Memory B cell (primary cell): ENCODE results near the gene TBCK.
A peak's percentile ranks its signal among the peaks of the same experiment; 100 is the strongest.

Source experiments
- ATAC-seq: fragments of 150-1000 bp; cut with Tn5 transposase; 2 replicates; pipeline ENCODE4 v1.10.0; 2021; ENCODE audit warnings: low read depth, mild to moderate bottlenecking, moderate library complexity
- DNase-seq, 2 donors: peaks; one replicate each; pipeline ENCODE4 v3.0.0; 2022; ENCODE audit warnings: low spot score in 2 of 2
- H3K27ac Mint-ChIP-seq: one replicate; pipeline ENCODE4 v1.8.0; 2022; ENCODE audit warnings: mild to moderate bottlenecking, moderate library complexity, mixed read lengths
- H3K27me3 Mint-ChIP-seq: one replicate; pipeline ENCODE4 v1.8.0; 2022; ENCODE audit warnings: mixed read lengths
- H3K36me3 Mint-ChIP-seq: one replicate; pipeline ENCODE4 v1.8.0; 2022; ENCODE audit warnings: mild to moderate bottlenecking, mixed read lengths
- H3K4me1 Mint-ChIP-seq: one replicate; pipeline ENCODE4 v1.8.0; 2022; ENCODE audit warnings: mixed read lengths
- H3K4me3 Mint-ChIP-seq: one replicate; pipeline ENCODE4 v1.8.0; 2022; ENCODE audit warnings: mild to moderate bottlenecking, moderate library complexity, mixed read lengths
- H3K9me3 Mint-ChIP-seq: one replicate; pipeline ENCODE4 v1.8.0; 2022; ENCODE audit warnings: mixed read lengths

TBCK gene

DNA sequence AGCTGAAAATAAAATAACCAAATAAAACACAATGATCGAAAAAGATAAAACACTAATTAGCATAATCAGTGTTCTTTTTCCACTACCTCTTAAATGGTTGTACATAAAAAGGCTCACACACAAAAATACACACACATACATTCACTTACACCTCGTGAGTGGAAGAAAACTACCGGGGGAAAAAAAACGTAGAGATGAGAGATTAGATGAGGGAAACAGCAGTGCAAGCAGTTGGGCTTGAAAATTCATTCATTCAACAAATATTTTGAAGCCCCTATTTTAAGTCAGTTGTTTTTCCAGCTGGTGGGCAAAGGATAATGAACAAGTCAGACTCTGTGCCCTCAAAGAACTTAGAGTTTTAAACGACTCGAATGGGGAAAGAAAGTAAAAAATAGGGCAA lies 1.0 kb downstream of the TBCK start:
- Mint-ChIP-seq H3K27me3 (no peaks in the 10 kb centered on the region), H3K27ac (no peak overlapping the region), H3K9me3 (no peaks in the 10 kb centered on the region), H3K4me3 (peak overlapping the region; percentile 80), H3K4me1 (peaks cover 21% of the 10 kb centered on the region), H3K36me3 (peaks cover under 1% of the 10 kb centered on the region)
- ATAC-seq (no peak), DNase-seq (no peak)

DNA sequence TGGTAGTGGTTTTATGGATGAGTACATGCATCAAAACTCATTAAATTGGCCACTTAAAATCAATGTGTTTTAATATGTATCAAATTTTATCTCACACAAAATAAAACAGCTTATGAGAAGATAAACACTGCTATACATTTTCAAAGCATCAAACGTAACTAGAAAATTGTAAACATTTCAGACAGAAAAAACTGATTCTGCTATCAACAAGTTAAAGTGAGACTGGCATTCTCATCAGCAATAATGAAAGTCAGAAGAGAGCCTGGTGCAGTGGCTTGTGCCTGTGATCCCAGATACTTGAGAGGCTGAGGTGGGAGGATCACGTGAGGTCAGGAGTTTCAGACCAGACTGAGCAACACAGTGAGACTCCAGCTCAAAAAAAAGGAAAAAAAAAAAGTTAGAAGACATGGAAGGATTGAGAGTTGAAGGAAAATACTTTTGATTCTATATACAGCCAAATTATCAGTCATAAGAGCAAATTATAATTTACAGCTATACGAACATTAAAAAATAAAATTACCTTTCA lies 2.9 kb downstream of the TBCK start:
- H3K36me3 Mint-ChIP-seq: peaks cover 3% of the 10 kb centered on the region
- ATAC-seq (no peak), DNase-seq (no peak)
- H3K9me3 Mint-ChIP-seq: no peaks in the 10 kb centered on the region
- H3K27me3 Mint-ChIP-seq: no peaks in the 10 kb centered on the region
- peak overlapping the region; percentile 51 for H3K4me3 Mint-ChIP-seq
- H3K4me1 Mint-ChIP-seq: peaks cover 16% of the 10 kb centered on the region
- peak overlapping the region; percentile 76 for H3K27ac Mint-ChIP-seq

DNA sequence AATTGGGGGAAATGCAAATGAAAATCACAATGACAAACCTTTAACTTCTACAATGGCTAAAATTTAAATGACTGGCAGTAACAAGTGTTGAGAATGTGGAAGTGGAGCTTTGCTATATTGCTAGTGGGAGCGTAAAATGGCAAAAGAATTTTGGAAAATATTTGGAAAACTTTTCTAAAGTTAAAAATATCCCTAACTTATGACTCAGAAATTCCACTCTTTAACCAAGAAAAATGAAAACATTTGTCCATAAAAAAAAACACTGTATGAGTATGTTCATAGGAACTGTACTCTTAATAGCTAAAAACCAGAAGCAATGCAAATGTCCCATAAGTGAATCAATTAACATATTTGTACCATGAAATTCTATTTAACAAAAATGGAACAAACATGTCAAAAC lies 3.6 kb downstream of the TBCK start:
- DNase-seq: no peak
- H3K4me1 Mint-ChIP-seq: peaks cover 16% of the 10 kb centered on the region
- H3K36me3 Mint-ChIP-seq: peaks cover 3% of the 10 kb centered on the region
- no peak overlapping the region for H3K27ac Mint-ChIP-seq
- H3K27me3 Mint-ChIP-seq: no peaks in the 10 kb centered on the region
- no peak for ATAC-seq
- no peaks in the 10 kb centered on the region for H3K9me3 Mint-ChIP-seq
- H3K4me3 Mint-ChIP-seq: no peak overlapping the region

DNA sequence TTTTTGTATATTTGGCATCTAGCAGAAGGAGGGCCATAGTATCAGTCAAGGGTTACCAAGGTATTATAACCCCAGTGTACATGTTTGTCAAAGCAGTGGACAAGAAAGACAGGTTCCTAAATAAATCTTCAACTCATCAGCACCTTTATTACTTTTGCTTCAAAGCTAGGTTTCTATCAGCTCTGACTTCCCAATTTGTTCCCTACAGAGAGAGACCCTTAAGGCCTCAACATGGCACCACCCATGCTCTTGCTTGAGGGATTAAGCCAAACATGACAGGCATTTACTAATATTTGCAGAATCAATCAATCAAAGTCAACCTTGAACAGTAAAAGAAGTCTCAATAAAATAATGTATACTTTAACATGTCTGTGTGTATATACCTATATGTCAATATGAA lies 9.4 kb downstream of the TBCK start:
- Mint-ChIP-seq H3K9me3 (no peaks in the 10 kb centered on the region), H3K27ac (no peak overlapping the region), H3K36me3 (peaks cover 14% of the 10 kb centered on the region), H3K4me3 (no peak overlapping the region), H3K27me3 (no peaks in the 10 kb centered on the region), H3K4me1 (peaks cover 13% of the 10 kb centered on the region)
- ATAC-seq: no peak
- no peak for DNase-seq

DNA sequence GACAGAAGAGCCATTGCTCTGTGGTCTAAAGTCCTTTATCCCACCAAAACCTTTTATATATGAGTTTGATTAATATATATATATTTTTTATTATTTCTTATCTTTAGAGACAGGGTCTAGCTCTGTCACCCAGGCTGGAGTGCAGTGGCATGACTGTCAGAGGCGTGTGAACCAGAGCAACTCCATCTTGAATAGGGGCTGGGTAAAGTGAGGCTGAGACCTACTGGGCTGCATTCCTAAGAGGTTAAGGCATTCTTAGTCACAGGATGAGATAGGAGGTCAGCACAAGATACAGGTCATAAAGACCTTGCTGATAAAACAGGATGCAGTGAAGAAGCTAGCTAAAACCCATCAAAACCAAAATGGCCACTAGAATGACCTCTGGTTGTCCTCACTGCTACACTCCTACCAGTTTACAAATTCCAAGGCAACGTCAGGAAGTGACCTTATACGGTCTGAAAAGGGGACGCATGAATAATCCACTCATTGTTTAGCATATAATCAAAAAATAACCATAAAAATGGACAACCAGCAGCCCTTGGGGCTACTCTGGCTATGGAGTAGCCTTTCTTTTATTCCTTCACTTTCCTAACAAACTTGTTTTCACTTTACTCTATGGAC lies 10.5 kb downstream of the TBCK start:
- no peaks in the 10 kb centered on the region for H3K27me3 Mint-ChIP-seq

DNA sequence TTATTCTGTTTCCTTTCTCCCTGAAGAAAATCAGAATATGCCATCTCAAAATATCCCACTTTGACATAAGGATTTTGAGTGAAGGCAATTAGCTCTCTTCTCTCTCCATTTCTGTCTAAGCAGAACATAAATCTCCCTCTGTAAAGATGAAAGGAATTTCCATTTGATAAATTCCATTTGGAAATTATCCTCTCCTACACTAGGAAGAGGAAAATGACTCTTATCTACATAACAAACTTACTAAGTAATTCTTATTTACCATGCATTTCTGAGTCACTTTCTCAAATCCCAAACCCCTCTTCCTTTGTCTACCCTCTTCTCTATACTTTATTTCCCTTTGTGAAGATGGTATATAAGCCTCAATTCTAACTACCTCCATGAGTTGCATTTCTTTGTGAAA lies 11.4 kb downstream of the TBCK start:
- peaks cover 14% of the 10 kb centered on the region for H3K4me1 Mint-ChIP-seq
- no peak overlapping the region for H3K4me3 Mint-ChIP-seq
- H3K9me3 Mint-ChIP-seq: no peaks in the 10 kb centered on the region
- peaks cover 22% of the 10 kb centered on the region for H3K36me3 Mint-ChIP-seq
- DNase-seq (no peak), ATAC-seq (no peak)
- no peaks in the 10 kb centered on the region for H3K27me3 Mint-ChIP-seq
- no peak overlapping the region for H3K27ac Mint-ChIP-seq

More for the DNA sequence above, 10.5 kb downstream of the TBCK start:
- ATAC-seq (no peak), DNase-seq (no peak)
- Mint-ChIP-seq H3K36me3 (peaks cover 16% of the 10 kb centered on the region), H3K4me3 (no peak overlapping the region), H3K27ac (no peak overlapping the region), H3K9me3 (no peaks in the 10 kb centered on the region), H3K4me1 (peaks cover 14% of the 10 kb centered on the region)

DNA sequence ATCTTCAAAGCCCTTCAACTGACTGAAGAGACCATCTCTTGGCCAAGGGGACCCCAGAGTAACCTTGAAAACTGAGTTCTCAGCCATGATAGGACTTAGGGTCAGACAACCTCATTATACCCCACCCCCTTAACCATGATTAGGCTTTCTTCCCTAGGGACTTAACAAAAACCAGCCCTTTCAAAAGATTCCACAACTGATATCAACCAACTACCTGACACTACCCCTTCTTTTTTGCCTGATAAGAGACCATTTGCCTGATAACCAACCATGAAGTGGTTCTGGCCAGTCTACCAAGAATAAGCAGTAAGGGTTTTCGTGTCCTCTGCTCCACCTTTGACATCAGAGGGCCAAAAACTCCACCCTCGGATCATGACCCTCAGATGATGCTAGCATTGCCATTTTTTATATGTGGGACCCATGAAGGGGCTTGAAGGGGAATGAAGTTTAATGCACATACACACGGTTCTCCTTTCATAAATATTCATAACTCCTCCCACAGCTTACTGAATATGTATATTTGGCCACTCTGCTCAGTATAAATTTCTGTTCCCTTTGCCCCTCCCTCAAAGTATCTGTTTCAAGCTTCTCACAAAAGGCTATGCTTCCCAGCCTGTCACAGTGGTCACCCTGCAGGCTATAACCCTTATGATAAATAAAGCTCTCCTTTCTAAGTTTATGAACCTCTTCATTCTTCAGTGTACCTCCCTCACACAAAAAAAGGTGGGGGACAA lies 12.3 kb downstream of the TBCK start:
- peaks cover 22% of the 10 kb centered on the region for H3K36me3 Mint-ChIP-seq
- no peak for DNase-seq
- H3K9me3 Mint-ChIP-seq: no peaks in the 10 kb centered on the region
- no peaks in the 10 kb centered on the region for H3K27me3 Mint-ChIP-seq
- H3K4me1 Mint-ChIP-seq: peaks cover 14% of the 10 kb centered on the region
- H3K27ac Mint-ChIP-seq: peak overlapping the region; percentile 29
- H3K4me3 Mint-ChIP-seq: no peak overlapping the region
- ATAC-seq: no peak

DNA sequence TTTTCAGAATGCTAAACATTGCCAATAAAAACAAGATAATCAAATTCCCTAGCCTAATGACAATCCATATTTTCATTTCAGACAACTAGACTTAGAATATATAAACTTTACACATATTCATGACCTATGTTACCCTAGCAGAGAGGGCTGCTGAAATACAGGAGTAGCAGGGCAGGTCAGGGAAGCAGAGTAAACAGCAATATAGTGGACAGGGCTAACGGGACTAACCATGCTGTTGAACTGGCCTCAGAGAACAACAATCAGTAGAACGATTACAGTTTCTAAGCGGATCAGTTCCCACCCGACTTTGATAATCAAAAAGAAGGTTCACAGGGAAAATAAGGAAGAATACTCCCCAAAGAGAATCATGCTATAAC lies 14.0 kb downstream of the TBCK start:
- DNase-seq: no peak
- Mint-ChIP-seq H3K27ac (no peak overlapping the region), H3K36me3 (peaks cover 21% of the 10 kb centered on the region), H3K4me3 (no peak overlapping the region), H3K4me1 (peaks cover 11% of the 10 kb centered on the region), H3K9me3 (no peaks in the 10 kb centered on the region), H3K27me3 (no peaks in the 10 kb centered on the region)
- no peak for ATAC-seq

DNA sequence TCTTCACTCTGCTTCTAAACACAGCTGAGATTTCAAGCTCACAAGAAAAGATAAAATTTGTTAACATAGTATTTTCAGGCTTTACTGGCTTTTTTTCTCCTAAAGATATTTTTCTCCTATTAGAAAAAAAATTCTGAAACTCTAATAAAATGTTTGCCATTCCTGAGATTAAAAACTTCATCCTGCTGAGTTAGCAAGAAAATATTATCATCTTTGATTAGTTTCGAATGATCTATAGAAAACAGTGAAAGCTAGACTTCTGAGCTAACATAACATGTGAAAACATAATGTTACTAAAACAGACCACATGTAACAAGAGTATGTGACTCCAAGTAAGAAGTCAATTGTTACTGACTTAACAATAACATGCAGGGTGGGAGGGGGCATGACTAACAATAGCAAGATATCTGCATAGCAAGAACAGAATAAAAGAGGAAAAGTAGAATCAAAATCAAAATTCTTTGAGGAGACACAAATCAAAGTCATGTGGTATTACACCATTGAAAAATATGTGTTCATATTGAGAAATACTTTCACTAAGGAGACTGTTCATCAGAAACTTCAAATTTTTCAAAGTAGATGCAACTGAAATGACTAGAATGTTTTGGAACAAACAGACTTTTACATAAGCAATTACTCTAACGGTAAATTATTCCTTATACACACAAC lies 14.5 kb downstream of the TBCK start:
- H3K9me3 Mint-ChIP-seq: no peaks in the 10 kb centered on the region
- DNase-seq (no peak), ATAC-seq (no peak)
- no peak overlapping the region for H3K4me3 Mint-ChIP-seq
- H3K36me3 Mint-ChIP-seq: peaks cover 23% of the 10 kb centered on the region
- H3K4me1 Mint-ChIP-seq: peaks cover 11% of the 10 kb centered on the region
- no peak overlapping the region for H3K27ac Mint-ChIP-seq
- H3K27me3 Mint-ChIP-seq: no peaks in the 10 kb centered on the region

DNA sequence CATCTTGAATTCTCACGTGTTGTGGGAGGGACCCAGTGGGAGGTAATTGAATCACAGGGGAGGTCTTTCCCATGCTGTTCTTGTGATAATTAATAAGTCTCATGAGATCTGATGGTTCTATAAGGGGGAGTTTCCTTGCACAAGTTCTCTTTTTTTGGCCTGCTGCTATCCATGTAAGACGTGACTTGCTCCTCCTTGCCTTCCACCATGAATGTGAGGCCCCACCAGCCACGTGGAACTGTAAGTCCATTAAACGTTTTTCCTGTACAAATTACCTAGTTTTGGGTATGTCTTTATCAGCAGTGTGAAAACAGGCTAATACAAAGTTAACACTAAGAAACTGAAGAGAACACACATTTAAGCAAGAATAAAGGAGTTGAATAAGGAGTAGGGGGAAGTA lies 16.0 kb downstream of the TBCK start:
- DNase-seq: no peak
- H3K4me1 Mint-ChIP-seq: peaks cover 11% of the 10 kb centered on the region
- H3K4me3 Mint-ChIP-seq: no peak overlapping the region

DNA sequence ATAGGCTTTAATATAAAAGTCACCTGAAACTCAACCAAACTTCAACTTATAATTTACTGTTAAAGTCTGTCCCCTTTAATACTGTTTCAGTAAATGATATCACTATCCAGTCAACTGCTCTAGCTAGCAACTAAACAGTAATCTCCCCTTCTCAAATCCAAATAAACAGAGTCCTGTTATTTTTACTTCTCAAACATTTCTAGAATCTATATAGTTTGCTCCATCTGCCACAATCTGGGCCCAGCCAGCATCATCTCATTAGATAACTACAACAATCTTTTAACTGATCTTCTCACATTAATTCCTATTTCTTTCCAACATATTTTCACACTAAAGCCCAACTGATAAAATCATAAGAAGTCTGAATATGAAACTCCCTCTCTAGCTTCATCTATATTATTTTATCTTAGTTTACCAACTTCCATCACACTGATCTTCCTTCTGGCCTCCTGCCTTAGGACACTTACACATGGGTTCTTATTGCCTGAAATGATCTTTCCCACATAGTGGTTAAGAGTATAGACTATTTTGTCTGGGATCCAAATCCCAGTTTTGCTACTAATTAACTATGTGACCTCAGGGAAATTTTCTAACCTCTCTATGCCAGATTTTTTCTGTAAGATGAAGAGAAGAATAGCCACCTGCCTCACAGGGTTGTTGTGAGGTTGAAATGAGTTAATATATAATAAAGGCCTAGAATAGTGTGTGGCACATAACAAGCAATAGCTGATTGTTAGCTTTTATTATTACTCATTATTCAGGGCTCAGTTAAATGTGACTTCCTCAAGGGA lies 18.6 kb downstream of the TBCK start:
- Mint-ChIP-seq H3K36me3 (peaks cover 30% of the 10 kb centered on the region), H3K4me3 (no peak overlapping the region), H3K4me1 (peaks cover 3% of the 10 kb centered on the region), H3K27me3 (no peaks in the 10 kb centered on the region), H3K9me3 (no peaks in the 10 kb centered on the region), H3K27ac (no peak overlapping the region)
- ATAC-seq (no peak), DNase-seq (no peak)

More for the DNA sequence above, 16.0 kb downstream of the TBCK start:
- peaks cover 28% of the 10 kb centered on the region for H3K36me3 Mint-ChIP-seq
- H3K9me3 Mint-ChIP-seq: no peaks in the 10 kb centered on the region
- ATAC-seq: no peak
- no peak overlapping the region for H3K27ac Mint-ChIP-seq
- H3K27me3 Mint-ChIP-seq: no peaks in the 10 kb centered on the region

DNA sequence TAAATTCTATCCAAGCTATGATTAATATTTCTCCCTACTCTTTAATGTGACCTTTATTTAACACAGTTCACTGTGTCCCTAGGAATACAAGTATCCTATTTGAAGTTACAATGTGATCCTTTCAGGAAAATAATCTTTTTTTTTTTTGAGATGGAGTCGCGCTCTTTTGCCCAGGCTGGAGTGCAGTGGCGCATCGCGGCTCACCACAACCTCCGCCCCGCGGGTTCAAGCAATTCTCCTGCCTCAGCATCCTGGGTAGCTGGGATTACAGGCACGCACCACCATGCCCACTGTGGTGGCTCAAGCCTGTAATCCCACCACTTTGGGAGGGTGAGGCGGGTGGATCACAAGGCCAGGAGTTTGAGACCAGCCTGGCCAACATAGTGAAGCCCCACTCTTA lies 21.9 kb downstream of the TBCK start:
- ATAC-seq (no peak), DNase-seq (no peak)
- Mint-ChIP-seq H3K27ac (no peak overlapping the region), H3K4me1 (no peaks in the 10 kb centered on the region), H3K4me3 (no peak overlapping the region), H3K36me3 (peaks cover 23% of the 10 kb centered on the region), H3K27me3 (no peaks in the 10 kb centered on the region), H3K9me3 (no peaks in the 10 kb centered on the region)

DNA sequence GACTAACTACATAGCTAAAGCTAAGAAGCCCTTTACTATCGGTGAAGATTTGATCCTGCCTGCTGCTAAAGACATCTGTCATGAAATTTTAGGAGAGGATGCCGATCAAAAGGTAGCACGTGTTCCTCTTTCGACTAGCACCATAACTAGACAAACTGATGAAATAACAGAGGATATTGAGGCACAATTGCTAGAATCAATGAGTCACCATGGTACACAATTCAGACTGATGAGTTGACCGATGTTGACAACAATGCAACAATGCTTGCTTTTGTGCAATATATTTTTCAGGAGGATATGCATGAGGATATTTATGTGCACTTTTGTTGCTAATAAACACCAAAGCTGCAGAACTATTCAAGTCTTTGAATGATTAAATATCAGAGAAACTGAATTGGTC lies 24.3 kb downstream of the TBCK start:
- Mint-ChIP-seq H3K27me3 (no peaks in the 10 kb centered on the region), H3K4me1 (no peaks in the 10 kb centered on the region), H3K9me3 (no peaks in the 10 kb centered on the region), H3K36me3 (peaks cover 22% of the 10 kb centered on the region), H3K27ac (no peak overlapping the region), H3K4me3 (no peak overlapping the region)
- ATAC-seq (no peak), DNase-seq (no peak)

DNA sequence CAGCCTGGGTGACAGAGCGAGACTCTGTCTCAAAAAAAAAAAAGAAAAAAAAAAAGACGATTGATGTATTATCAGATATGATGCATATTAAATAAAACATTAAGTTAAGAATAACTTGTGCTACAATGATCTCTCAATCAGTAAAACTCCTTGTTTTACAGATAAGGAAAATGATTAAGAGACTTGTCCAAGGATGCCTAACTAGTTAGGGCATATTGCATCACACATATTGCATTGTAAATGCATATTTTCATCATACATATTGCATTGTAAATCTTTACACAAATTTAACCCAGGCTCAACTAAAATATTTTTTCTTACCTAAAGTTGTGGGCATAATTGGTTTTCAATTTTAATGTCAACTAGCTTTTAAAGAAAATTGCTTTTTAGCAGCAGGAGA lies 26.3 kb downstream of the TBCK start:
- Mint-ChIP-seq H3K27me3 (no peaks in the 10 kb centered on the region), H3K4me3 (no peak overlapping the region), H3K36me3 (peaks cover 17% of the 10 kb centered on the region), H3K4me1 (no peaks in the 10 kb centered on the region), H3K27ac (no peak overlapping the region), H3K9me3 (no peaks in the 10 kb centered on the region)
- DNase-seq (no peak), ATAC-seq (no peak)
